GM12872 (cell line): ENCODE measurements around the gene RUFY4.

Experiments
- TF ChIP-seq, protein P1 (sequence below): IDR thresholded peaks from 3 replicates; pipeline ENCODE4 v1.5.1; 2011; ENCODE audit warnings: low read depth, mild to moderate bottlenecking, low read length, moderate library complexity; ENCODE audit not compliant: insufficient read depth

RUFY4 gene

DNA sequence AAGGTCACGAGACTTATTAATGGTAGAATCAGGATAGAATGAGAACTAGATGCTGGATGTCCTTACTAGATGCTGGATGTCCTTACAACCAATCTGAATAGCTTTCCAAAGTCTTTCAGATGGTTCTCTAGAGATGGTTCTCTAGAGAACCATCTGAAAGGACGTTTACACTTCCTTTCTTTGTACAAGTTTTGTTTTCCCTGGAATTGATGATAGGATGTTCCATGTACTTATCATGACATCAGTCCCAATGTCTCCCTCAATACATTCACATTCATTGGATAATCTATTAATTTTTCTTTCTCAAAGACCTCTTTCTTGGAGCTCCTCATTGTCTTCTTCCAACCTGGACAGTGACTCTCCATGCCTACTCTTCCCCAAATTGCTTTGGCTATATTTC lies 28.2 kb upstream of the RUFY4 start:
- TF ChIP-seq, protein P1, sequence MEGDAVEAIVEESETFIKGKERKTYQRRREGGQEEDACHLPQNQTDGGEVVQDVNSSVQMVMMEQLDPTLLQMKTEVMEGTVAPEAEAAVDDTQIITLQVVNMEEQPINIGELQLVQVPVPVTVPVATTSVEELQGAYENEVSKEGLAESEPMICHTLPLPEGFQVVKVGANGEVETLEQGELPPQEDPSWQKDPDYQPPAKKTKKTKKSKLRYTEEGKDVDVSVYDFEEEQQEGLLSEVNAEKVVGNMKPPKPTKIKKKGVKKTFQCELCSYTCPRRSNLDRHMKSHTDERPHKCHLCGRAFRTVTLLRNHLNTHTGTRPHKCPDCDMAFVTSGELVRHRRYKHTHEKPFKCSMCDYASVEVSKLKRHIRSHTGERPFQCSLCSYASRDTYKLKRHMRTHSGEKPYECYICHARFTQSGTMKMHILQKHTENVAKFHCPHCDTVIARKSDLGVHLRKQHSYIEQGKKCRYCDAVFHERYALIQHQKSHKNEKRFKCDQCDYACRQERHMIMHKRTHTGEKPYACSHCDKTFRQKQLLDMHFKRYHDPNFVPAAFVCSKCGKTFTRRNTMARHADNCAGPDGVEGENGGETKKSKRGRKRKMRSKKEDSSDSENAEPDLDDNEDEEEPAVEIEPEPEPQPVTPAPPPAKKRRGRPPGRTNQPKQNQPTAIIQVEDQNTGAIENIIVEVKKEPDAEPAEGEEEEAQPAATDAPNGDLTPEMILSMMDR, result no peak

- TF ChIP-seq, protein P1, result no peak
Measured at GRCh38 chr2:218041302-218042168, 27.5 kb upstream of the RUFY4 start.

DNA sequence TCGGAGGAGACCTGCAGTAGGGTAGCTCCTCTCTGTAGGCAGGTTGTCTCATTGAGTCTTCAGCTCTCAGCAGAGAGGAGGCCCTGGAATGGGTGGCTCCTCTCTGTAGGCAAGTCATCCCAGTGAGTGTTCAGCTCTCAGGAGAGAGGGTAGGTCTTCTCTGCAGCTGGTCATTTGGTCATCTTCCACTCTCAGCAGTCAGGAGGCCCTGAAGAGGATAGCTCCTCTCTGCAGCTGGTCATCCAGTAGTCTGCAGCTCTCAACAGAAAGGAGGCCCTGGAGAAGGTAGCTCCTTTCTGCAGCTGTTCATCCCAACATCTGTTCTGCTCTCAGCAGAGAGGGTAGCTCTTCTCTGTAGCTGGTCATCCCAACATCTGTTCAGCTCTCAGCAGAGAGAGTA lies 26.0 kb upstream of the RUFY4 start:
- TF ChIP-seq, protein P1, result no peak

DNA sequence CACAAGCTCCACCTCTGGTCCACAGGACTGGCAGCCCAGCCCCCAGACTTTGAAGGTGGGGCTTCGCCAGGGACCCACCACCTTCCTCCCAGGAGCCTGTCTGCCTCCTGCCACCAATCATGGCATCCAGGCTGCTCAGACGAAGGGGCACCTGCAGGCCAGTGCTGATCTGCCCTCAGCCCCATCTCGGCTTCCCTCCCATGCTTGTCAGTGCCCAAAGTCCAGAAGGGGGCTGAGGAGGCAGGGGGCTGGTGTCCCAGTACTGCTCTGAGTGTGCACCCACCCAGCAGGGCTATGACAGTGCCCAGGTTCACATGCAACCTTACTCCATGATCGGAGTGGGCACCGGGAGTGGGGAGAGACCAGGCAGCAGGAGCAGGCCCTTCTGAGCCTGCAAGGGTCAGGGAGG lies 25.3 kb upstream of the RUFY4 start:
- TF ChIP-seq, protein P1, result no peak

DNA sequence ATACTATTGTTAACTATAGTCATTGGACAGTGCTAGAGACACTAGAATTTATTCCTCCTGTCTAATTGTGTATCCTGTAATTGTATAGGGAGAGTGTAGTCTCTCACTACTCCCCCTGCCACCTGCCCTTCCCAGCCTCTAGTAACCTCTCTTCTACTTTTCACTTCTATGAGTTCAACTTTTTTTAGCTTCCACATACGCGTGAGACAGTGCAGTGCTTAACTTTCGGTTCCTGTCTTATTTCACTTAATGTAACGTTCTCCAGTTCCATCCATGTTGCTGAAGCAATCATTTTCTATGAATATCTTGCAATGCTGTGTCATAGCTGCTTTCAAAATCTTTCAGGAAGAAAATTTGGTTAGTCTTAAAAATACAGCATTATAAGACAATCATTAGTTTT lies 22.8 kb upstream of the RUFY4 start:
- TF ChIP-seq, protein P1, result no peak

DNA sequence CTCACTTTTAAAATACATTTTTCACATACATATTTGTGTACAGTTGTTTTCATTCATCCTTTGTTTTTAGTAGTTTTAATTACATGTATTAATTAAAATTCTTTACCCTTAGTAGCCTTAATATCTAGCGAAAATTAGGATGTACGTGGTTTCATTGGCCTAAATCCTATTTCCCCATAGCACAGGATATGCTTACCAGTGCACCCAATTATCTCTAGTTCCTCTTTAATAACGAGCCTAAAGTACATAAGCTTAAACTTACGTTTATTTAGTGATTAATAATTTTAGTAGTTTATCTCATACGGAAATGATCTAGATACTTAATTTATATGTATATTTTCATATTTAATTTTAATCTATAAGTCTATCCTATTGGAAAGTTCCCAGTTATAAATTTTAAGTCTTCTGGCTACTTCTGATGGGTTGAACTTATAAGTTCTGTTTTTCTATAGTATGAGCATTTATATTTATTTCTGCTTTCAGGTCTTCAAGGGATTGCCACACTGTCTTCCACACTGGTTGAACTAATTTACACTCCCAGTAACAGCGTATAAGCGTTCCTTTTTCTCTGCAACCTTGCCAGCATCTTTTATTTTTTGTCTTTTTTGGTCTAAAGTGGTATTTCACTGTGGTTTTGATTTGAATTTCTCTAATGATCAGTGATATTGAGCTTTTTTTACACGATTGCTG lies 21.4 kb upstream of the RUFY4 start:
- TF ChIP-seq, protein P1, result no peak

DNA sequence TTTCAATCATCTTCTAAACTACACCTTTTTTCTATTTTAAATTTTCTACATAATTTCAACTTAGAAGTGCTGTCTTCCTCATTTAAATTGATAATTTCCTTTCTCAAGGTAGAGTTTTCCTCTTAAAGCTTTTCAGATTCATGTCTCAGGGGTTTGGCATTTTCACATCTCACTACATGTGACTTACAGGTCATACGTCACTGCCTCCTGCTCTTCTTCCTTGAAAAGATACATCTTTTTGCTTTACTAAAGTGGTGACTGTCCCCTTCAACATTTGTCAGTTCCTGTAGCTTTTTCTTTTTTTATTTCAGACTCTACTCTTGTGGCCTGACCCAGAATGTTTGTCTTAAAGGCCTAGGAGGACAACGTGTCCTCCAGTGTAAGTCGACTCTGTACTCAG lies 17.1 kb upstream of the RUFY4 start:
- TF ChIP-seq, protein P1, result no peak
